Adipose tissue (tissue), 3 donors: ENCODE measurements around the gene GAGE2A. TPM values are rescaled to one million over a fixed set of nuclear protein-coding genes. Genes with fewer than 3 reads are reported as not detected.

Experiments used
- polyA plus RNA-seq, 3 donors: library from polyadenylated mRNA; stranded (reverse); fragments of 200-250 nt; gene quantifications; one replicate each; pipeline ENCODE4 v1.2.3, GENCODE V29; 2013
- donor health status: healthy with polysubstance abuse.
- donor health status: Bipolar disorder and iron deficiency.
- donor health status: healthy.

Gene GAGE2A
- polyA plus RNA-seq, 3 donors, result not detected

Other genes with a start within 250 kb of the GAGE2A start
- gene GAGE12C, start 57.3 kb upstream of the GAGE2A start, polyA plus RNA-seq, result not detected
- gene GAGE12D, start 47.8 kb upstream of the GAGE2A start, polyA plus RNA-seq, result not detected
- not detected for gene GAGE12E, start 38.2 kb upstream of the GAGE2A start, polyA plus RNA-seq
- not detected for gene GAGE12F, start 28.7 kb upstream of the GAGE2A start, polyA plus RNA-seq
- not detected for gene GAGE12G, start 19.1 kb upstream of the GAGE2A start, polyA plus RNA-seq
- not detected for gene GAGE12H, start 9.5 kb upstream of the GAGE2A start, polyA plus RNA-seq
- not detected for gene GAGE1, start 9.5 kb downstream of the GAGE2A start, polyA plus RNA-seq
- gene PAGE1, start 106.5 kb downstream of the GAGE2A start, polyA plus RNA-seq, result not detected
- not detected for gene PAGE4, start 239.8 kb downstream of the GAGE2A start, polyA plus RNA-seq